SJSA1 (cell line): Measurements from ENCODE around the gene THSD4. TPM values are rescaled to one million over a fixed set of nuclear protein-coding genes. Genes with fewer than 3 reads are reported as not detected.

Source experiments
- DNase-seq, 2 experiments: peaks; one replicate each; pipeline ENCODE4 v3.0.0-alpha.2; 2015 to 2020; ENCODE audit warnings: low spot score in 2 of 2, low read depth in 1 of 2
- H3K27ac ChIP-seq: fragments of 250-450 bp; sonication (Bioruptor Pico); 2 replicates; pipeline ENCODE4 v1.5.1; 2020; ENCODE audit warnings: mild to moderate bottlenecking, moderate library complexity
- H3K27me3 ChIP-seq: fragments of 250-450 bp; sonication (Bioruptor Pico); replicated peaks from 2 replicates; pipeline ENCODE4 v1.5.1; 2020; ENCODE audit warnings: mild to moderate bottlenecking, moderate library complexity
- H3K36me3 ChIP-seq: fragments of 250-450 bp; sonication (Bioruptor Pico); 2 replicates; pipeline ENCODE4 v1.5.1; 2020; ENCODE audit warnings: mild to moderate bottlenecking
- H3K4me1 ChIP-seq: fragments of 250-450 bp; sonication (Bioruptor Pico); replicated peaks from 2 replicates; pipeline ENCODE4 v1.6.1; 2021; ENCODE audit warnings: mild to moderate bottlenecking
- H3K4me3 ChIP-seq: fragments of 250-450 bp; sonication (Bioruptor Pico); 2 replicates; pipeline ENCODE4 v1.5.1; 2020; ENCODE audit warnings: mild to moderate bottlenecking
- H3K9me3 ChIP-seq: fragments of 250-450 bp; sonication (Bioruptor Pico); replicated peaks from 2 replicates; pipeline ENCODE4 v1.5.1; 2020; ENCODE audit warnings: mild to moderate bottlenecking
- total RNA-seq: library from RNA; depleted of rRNA; stranded (reverse); fragments of >200 nt; shearing (Covaris generic); gene quantifications from 2 replicates; pipeline ENCODE4 v1.2.3, GENCODE V29; 2014

THSD4 gene
- total RNA-seq, 1 experiment from 2014 or later = 14.6 TPM

- no peaks in the 10 kb centered on the region for H3K36me3 ChIP-seq
- H3K27me3 ChIP-seq = no peaks in the 10 kb centered on the region
- no peak overlapping the region for H3K4me3 ChIP-seq
- no peak for DNase-seq
- peaks cover 16% of the 10 kb centered on the region for H3K4me1 ChIP-seq
- no peaks in the 10 kb centered on the region for H3K9me3 ChIP-seq
- no peak overlapping the region for H3K27ac ChIP-seq
Observed at GRCh38 chr15:71230303-71230702, 115.0 kb downstream of the THSD4 start.

- DNase-seq = no peak
- no peaks in the 10 kb centered on the region for H3K27me3 ChIP-seq
Observed at GRCh38 chr15:71231758-71232157, 116.5 kb downstream of the THSD4 start.

GRCh38 chr15:71232411-71232810 is 117.1 kb downstream of the THSD4 start:
- DNase-seq = no peak
- Histone ChIP-seq H3K4me1 (peaks cover 5% of the 10 kb centered on the region), H3K27ac (no peak overlapping the region), H3K27me3 (no peaks in the 10 kb centered on the region), H3K4me3 (no peak overlapping the region), H3K36me3 (no peaks in the 10 kb centered on the region), H3K9me3 (no peaks in the 10 kb centered on the region)

More at GRCh38 chr15:71231758-71232157, 116.5 kb downstream of the THSD4 start:
- Histone ChIP-seq H3K4me1 (peaks cover 2% of the 10 kb centered on the region; the same call in 1 of the 2 replicates), H3K27ac (no peak overlapping the region), H3K9me3 (no peaks in the 10 kb centered on the region), H3K36me3 (no peaks in the 10 kb centered on the region), H3K4me3 (no peak overlapping the region)

GRCh38 chr15:71237456-71238188 is 122.4 kb downstream of the THSD4 start:
- H3K4me1 ChIP-seq = peaks cover 20% of the 10 kb centered on the region
- no peak overlapping the region for H3K4me3 ChIP-seq
- no peaks in the 10 kb centered on the region for H3K9me3 ChIP-seq
- no peaks in the 10 kb centered on the region for H3K27me3 ChIP-seq
- no peaks in the 10 kb centered on the region for H3K36me3 ChIP-seq
- peak; percentile 82 to 92 for DNase-seq
- peak overlapping the region; percentile 55 for H3K27ac ChIP-seq

- Histone ChIP-seq H3K4me3 (no peak overlapping the region), H3K36me3 (no peaks in the 10 kb centered on the region), H3K27me3 (no peaks in the 10 kb centered on the region), H3K9me3 (no peaks in the 10 kb centered on the region), H3K27ac (no peak overlapping the region), H3K4me1 (peaks cover 20% of the 10 kb centered on the region)
- no peak for DNase-seq
Observed at GRCh38 chr15:71238926-71239325, 123.7 kb downstream of the THSD4 start.

- Histone ChIP-seq H3K4me3 (no peak overlapping the region), H3K36me3 (no peaks in the 10 kb centered on the region), H3K9me3 (no peaks in the 10 kb centered on the region), H3K27me3 (no peaks in the 10 kb centered on the region), H3K27ac (no peak overlapping the region), H3K4me1 (peaks cover 20% of the 10 kb centered on the region)
- DNase-seq = no peak
Observed at GRCh38 chr15:71239592-71240364, 124.5 kb downstream of the THSD4 start.

- H3K4me1 ChIP-seq = peaks cover 16% of the 10 kb centered on the region
Observed at GRCh38 chr15:71242292-71242691, 127.0 kb downstream of the THSD4 start.

GRCh38 chr15:71244250-71244649 is 129.0 kb downstream of the THSD4 start:
- Histone ChIP-seq H3K9me3 (no peaks in the 10 kb centered on the region), H3K4me1 (no peaks in the 10 kb centered on the region; the same call in 1 of the 2 replicates), H3K27ac (no peak overlapping the region), H3K36me3 (no peaks in the 10 kb centered on the region), H3K4me3 (no peak overlapping the region), H3K27me3 (no peaks in the 10 kb centered on the region)
- DNase-seq = no peak

More at GRCh38 chr15:71242292-71242691, 127.0 kb downstream of the THSD4 start:
- no peak overlapping the region for H3K4me3 ChIP-seq
- no peak overlapping the region for H3K27ac ChIP-seq
- H3K27me3 ChIP-seq = no peaks in the 10 kb centered on the region
- DNase-seq = no peak
- H3K9me3 ChIP-seq = no peaks in the 10 kb centered on the region
- no peaks in the 10 kb centered on the region for H3K36me3 ChIP-seq

- Histone ChIP-seq H3K9me3 (no peaks in the 10 kb centered on the region), H3K4me1 (peaks cover under 1% of the 10 kb centered on the region), H3K27me3 (no peaks in the 10 kb centered on the region), H3K36me3 (no peaks in the 10 kb centered on the region), H3K27ac (no peak overlapping the region), H3K4me3 (no peak overlapping the region)
- DNase-seq = no peak
Observed at GRCh38 chr15:71245588-71245987, 130.3 kb downstream of the THSD4 start.

GRCh38 chr15:71248386-71248785 is 133.1 kb downstream of the THSD4 start:
- H3K4me3 ChIP-seq = no peak overlapping the region
- no peaks in the 10 kb centered on the region for H3K9me3 ChIP-seq
- no peak overlapping the region for H3K27ac ChIP-seq
- H3K36me3 ChIP-seq = no peaks in the 10 kb centered on the region
- no peaks in the 10 kb centered on the region for H3K27me3 ChIP-seq
- H3K4me1 ChIP-seq = peaks cover 9% of the 10 kb centered on the region
- DNase-seq = no peak

- no peaks in the 10 kb centered on the region for H3K27me3 ChIP-seq
- H3K36me3 ChIP-seq = no peaks in the 10 kb centered on the region
- H3K4me1 ChIP-seq = peaks cover 9% of the 10 kb centered on the region
- no peak for DNase-seq
- H3K4me3 ChIP-seq = no peak overlapping the region
- H3K9me3 ChIP-seq = no peaks in the 10 kb centered on the region
- H3K27ac ChIP-seq = no peak overlapping the region
Observed at GRCh38 chr15:71249986-71250385, 134.7 kb downstream of the THSD4 start.

- Histone ChIP-seq H3K27ac (no peak overlapping the region), H3K4me3 (no peak overlapping the region), H3K27me3 (no peaks in the 10 kb centered on the region), H3K9me3 (no peaks in the 10 kb centered on the region), H3K4me1 (peaks cover 9% of the 10 kb centered on the region), H3K36me3 (no peaks in the 10 kb centered on the region)
- no peak for DNase-seq
Observed at GRCh38 chr15:71250936-71251583, 135.8 kb downstream of the THSD4 start.

GRCh38 chr15:71251584-71252043 is 136.3 kb downstream of the THSD4 start:
- Histone ChIP-seq H3K9me3 (no peaks in the 10 kb centered on the region), H3K36me3 (no peaks in the 10 kb centered on the region), H3K4me1 (peaks cover 9% of the 10 kb centered on the region), H3K27me3 (no peaks in the 10 kb centered on the region), H3K4me3 (no peak overlapping the region), H3K27ac (no peak overlapping the region)
- DNase-seq = no peak
